Measurements from ENCODE around the gene ZFAND2A. TPM values are rescaled to one million over a fixed set of nuclear protein-coding genes. Genes with fewer than 3 reads are reported as not detected.

ZFAND2A gene
- total RNA-seq, 2 donors from 2014 or later = 40.7 to 90.0 TPM

Other genes with a start within 250 kb of the ZFAND2A start
- 100 to 1,000 TPM; 147 to 166 TPM for gene ADAP1, start 205.5 kb downstream of the ZFAND2A start, total RNA-seq
- gene COX19, start 184.6 kb downstream of the ZFAND2A start, total RNA-seq = 10 to 100 TPM; 13.5 to 15.2 TPM
- 1 to 10 TPM; 1.2 to 3.6 TPM for gene CYP2W1, start 177.0 kb downstream of the ZFAND2A start, total RNA-seq
- 1 to 10 TPM; 4.0 to 7.4 TPM for gene GPR146, start 115.7 kb downstream of the ZFAND2A start, total RNA-seq
- 10 to 100 TPM in 1 of 2 donors, 1 to 10 TPM in 1; 7.2 to 20.8 TPM for gene GPER1, start 72.1 kb downstream of the ZFAND2A start, total RNA-seq
- gene UNCX, start 72.7 kb upstream of the ZFAND2A start, total RNA-seq = not detected